ENCODE measurements around the gene GRAMD1A.

The GRAMD1A gene

GRCh38 chr19:35040826-35041547 is 40.9 kb downstream of the GRAMD1A start:
- ChIA-PET CTCF (interaction anchor here (6.2 kb wide), 1 partner anchor 95 kb away, joined by 67 read pairs; the partner anchor contains the start of gene LGI4), POLR2A (no interaction called here)
- no peak overlapping the region for H3K4me3 ChIP-seq (ENCODE audit: low read depth, low read length)
- no peak for DNase-seq (ENCODE audit: low read depth, low spot score)
- TF ChIP-seq CTCF (IDR thresholded peaks at IDR 0.05; ENCODE audit: insufficient read depth, low read length, missing control alignments): no peak

GRCh38 chr19:35041548-35042055 is 41.5 kb downstream of the GRAMD1A start, which contains the start of gene HPN:
HPN (plus strand) TSS chr19:35041721; CDS start chr19:35042507, 786 bp downstream.
- CTCF ChIA-PET: interaction anchor here (3.2 to 6.2 kb wide), 2 partner anchors 68 to 95 kb away, joined by 16 to 67 read pairs; partner anchors contain the start of gene LGI4
- H3K4me3 ChIP-seq (ENCODE audit: low read depth, low read length): no peak within 1 kb of the TSS
- no peak for DNase-seq (ENCODE audit: low read depth, low spot score)
- TF ChIP-seq CTCF (IDR thresholded peaks at IDR 0.05; ENCODE audit: insufficient read depth, low read length, missing control alignments): no peak
- POLR2A ChIA-PET: no interaction called here

GRCh38 chr19:35042056-35042730 is 42.1 kb downstream of the GRAMD1A start:
- no peak overlapping the region for H3K4me3 ChIP-seq (ENCODE audit: low read depth, low read length)
- TF ChIP-seq CTCF (IDR thresholded peaks at IDR 0.05; ENCODE audit: insufficient read depth, low read length, missing control alignments): no peak
- CTCF ChIA-PET: interaction anchor here (3.2 to 6.2 kb wide), 2 partner anchors 69 to 94 kb away, joined by 16 to 67 read pairs; partner anchors contain the start of gene LGI4
- no peak for DNase-seq (ENCODE audit: low read depth, low spot score)
- POLR2A ChIA-PET: no interaction called here

GRCh38 chr19:35042954-35043604 is 43.0 kb downstream of the GRAMD1A start:
- H3K4me3 ChIP-seq (ENCODE audit: low read depth, low read length): no peak overlapping the region
- no peak for TF ChIP-seq CTCF (IDR thresholded peaks at IDR 0.05; ENCODE audit: insufficient read depth, low read length, missing control alignments)
- ChIA-PET CTCF (interaction anchor here (0.6 to 6.3 kb wide), 22 partner anchors 9 to 892 kb away, joined by 3 to 98 read pairs (median 10); partner anchors contain the start of genes GRAMD1A and LGI4), POLR2A (no interaction called here)
- DNase-seq (ENCODE audit: low read depth, low spot score): no peak

GRCh38 chr19:35043906-35044305 is 43.8 kb downstream of the GRAMD1A start:
- DNase-seq (ENCODE audit: low read depth, low spot score): no peak
- H3K4me3 ChIP-seq (ENCODE audit: low read depth, low read length): no peak overlapping the region
- POLR2A ChIA-PET: no interaction called here
- CTCF ChIA-PET: interaction anchor here (0.7 to 6.3 kb wide), 42 partner anchors 10 to 220 kb away, joined by 3 to 98 read pairs (median 6); partner anchors contain the start of genes FXYD3, GRAMD1A and LGI4
- TF ChIP-seq CTCF (IDR thresholded peaks at IDR 0.05; ENCODE audit: insufficient read depth, low read length, missing control alignments): no peak
